ENCODE results near the gene PEPD.

PEPD gene

DNA sequence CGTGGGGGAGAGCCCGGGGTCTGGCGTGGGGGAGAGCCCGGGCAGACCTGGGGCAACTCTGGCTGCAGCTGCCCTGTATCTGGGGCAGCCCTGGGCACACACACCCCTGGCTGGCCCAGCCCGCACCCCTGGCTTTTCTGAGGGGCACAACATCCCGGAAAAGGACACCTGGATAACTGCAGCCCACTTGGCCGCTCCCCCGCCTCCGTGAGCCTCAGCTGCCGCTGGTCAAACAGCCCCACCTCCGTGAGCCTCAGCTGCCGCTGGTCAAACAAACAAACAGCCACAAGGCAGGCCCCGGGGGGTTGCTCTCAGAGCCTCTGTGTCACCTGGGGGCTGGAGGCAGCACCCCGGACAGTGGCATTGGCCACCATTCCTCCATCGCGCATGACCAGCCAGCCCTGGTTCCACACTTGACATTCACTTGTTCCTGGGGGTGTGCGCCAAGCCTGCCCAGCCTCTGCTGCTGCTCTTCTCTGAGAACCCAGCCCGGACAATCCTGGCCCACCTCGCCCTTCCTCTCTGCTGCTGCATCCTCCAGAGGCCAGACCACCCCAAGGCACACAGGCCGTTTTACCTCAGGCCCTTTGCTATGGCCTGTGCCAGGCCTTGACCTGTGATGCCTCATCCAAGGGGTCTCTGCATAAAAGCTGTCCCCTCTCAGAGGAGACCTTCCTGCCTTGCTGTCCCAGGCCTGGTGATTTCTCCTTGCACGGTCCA is 128.1 kb downstream of the PEPD start:
- no peak for DNase-seq

DNA sequence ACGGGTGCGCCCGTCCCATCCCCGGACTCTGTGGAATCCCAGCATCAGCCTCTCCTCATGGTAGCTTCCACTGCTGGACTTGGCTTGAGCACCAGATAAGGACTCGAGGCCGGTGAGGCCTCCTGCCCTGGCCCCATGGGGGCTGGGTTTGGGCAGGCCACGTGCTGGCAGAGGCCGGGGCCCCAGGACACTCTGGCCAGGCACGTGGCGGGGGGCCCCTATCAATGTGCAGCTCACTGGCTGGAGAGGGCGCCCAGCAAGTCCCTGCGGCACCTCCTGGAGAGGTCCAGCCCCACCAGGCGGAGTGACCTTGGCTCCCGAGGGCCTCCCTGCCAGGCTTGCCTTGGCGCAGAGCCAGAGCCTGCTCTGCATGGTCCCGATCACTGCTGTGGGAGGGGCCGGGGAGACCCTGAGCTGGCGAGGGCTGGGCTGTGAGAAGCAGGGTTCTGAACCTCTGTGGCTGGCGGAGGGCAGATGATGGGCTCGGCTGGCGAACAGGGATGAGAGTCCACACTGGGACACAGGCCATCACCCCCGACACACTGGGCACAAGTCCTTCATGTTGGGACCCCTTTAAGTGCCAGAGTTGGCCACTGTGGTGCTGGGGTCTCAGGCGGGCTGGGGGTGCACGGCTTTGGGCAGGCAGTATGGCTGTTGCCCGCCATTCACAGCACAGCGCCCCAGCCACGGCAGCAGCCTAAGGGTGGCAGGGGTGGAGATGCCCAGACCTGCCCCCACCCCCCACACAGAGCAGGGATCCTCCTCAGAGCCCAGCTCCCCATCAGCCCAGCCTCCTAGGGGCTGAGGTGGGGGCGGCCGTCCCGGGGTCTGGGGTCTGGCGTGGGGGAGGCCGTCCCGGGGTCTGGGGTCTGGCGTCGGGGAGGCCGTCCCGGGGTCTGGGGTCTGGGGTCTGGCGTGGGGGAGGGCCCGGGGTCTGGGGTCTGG is 129.0 kb downstream of the PEPD start:
- no peak for DNase-seq

GRCh38 chr19:33391631-33392249 is 129.9 kb downstream of the PEPD start:
- no peak for DNase-seq

- DNase-seq: no peak
Measured at GRCh38 chr19:33390908-33391630, 130.5 kb downstream of the PEPD start.

GRCh38 chr19:33390101-33390907 is 131.3 kb downstream of the PEPD start:
- DNase-seq: no peak

DNA sequence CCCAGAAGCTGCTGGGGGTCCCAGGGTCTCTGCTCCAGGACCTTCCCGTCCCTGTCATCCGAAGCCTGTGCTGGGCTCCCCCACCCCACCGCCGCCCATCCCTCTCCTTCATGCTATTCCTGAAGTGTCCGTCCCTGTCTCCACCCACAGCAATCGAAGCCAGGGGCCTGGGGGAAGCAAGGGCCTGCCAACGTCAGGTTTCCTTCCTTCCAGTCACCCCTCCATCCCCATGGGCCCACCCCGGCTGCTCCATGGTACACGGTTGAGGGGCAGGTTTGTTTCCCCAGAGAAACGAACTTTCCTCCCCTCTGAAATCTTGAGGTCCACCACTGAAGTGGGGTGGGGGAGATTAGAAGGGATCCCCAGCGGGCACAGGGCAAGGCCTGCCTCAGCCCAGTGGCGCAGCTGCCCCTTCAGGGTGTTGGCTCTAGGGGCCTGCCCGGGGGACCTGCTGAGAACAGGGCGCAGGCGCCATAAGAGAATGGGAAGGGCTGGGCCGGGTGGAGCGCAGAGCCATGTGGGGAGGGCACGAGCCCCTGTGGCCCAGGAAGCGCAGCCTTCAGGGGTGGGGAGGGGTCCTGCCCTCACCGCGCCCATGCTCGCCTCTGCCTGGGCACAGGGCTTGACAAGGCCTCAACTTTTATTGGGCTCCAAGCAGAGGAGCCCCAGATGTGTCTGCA is 132.0 kb downstream of the PEPD start:
- no peak for DNase-seq

DNA sequence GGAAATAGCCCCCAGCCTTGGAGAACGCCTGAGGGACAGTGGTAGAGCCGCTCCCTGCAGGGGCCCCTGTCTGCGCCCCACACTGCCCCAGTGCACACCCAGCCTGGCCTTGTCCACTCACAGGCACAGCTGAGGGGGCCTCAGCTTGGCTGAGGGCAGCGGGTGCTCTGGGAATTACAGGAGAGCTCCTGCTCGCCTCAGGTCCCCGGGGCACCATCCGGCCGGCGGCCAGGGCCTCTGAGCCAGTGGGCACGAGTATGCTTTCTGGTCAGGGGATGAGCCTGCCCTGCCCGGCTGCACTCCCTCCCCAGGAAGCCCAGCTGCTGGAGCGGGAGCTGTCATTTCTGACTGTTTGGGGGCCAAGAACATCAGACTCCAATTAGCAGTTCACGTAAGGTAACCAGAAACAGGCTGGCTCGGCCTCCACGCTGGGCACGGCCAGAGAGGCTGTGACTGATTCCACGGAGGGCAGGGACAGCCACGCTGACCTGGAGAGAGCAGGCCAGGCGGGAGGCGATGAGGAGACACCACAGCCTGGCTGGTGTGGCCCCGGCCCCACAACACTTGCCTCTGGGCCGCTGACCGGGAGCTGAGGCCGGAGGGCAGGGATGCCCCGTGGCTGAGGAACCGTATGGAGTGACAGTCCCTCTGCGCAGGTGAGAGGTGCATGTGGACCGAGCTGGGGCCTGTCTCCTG is 132.7 kb downstream of the PEPD start:
- DNase-seq: no peak

GRCh38 chr19:33388231-33388724 is 133.3 kb downstream of the PEPD start:
- no peak for DNase-seq

DNA sequence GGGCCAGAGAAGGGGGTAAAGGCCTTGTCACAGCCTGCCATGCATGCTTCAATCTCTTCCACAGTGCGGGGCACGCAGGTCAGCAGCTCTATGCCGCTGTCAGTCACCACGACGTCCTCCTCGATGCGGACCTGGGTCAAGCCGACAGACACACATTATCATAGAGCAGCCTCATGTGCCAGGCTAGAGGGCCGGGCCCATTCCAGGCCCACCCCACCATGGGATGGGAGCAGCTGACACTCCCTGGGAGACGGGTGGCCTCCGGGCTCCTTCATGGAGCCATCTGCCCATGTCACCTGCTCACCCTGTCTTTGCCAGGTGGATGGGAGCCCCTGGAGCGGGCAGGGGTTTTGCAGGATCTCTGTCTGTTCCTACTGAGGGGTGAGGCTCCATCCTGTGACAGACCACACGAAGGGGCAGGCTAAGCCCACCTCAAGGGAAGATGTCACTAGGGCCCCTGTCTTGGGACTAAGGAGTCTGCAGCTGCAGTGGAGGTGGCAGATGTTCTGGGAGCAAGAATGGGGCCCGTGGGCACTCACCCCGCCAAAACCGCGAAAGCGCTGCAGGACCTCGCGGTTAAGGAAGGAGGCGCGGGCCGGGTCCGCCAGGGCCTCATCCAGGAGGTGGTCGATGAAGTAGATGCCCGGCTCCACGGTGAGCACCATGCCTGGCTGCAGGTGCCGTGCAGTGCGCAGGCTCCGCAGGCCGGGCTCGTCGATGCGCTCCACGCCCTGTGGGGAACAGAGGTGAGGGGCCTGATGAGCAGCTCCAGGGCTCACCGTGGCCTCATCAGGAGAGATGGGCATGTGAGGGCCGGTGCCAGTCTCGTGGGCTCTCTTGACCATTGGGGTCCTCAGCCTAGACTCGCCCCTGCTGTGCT is 134.0 kb downstream of the PEPD start:
- DNase-seq: no peak

GRCh38 chr19:33386361-33386858 is 135.2 kb downstream of the PEPD start:
- DNase-seq: no peak

GRCh38 chr19:33385956-33386355 is 135.6 kb downstream of the PEPD start:
- DNase-seq: no peak

- DNase-seq: no peak
Measured at GRCh38 chr19:33384983-33385382, 136.6 kb downstream of the PEPD start.

DNA sequence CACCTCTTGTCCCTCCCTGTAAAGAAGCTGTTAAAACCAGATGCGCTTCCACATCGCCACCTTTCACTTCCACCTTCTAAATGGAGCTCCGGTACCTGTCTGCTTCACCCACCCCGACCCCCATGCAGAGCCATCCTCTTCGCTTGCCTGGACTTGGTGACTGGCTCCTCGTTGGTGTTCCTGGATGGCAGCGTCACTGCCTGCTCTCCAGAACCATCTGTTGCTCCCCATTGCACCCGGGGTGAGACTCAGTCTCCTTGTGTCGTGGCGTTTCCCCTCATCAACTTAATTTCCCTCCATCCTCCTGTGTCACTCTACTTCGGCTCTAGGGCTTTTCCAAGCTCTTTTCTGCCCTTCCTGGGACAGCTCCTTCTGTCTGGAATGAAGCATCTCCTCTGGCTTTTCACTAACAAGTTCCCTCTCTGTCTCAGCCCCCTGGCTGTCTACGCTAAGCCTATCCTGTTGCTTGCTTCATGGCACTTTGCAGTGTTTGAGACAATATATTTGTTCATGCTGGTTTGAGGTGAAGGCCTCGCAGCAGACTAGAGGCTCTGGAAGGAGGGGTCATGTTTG is 137.8 kb downstream of the PEPD start:
- DNase-seq: no peak

- no peak for DNase-seq
Measured at GRCh38 chr19:33382982-33383381, 138.6 kb downstream of the PEPD start.

GRCh38 chr19:33382006-33382405 is 139.6 kb downstream of the PEPD start:
- DNase-seq: no peak

DNA sequence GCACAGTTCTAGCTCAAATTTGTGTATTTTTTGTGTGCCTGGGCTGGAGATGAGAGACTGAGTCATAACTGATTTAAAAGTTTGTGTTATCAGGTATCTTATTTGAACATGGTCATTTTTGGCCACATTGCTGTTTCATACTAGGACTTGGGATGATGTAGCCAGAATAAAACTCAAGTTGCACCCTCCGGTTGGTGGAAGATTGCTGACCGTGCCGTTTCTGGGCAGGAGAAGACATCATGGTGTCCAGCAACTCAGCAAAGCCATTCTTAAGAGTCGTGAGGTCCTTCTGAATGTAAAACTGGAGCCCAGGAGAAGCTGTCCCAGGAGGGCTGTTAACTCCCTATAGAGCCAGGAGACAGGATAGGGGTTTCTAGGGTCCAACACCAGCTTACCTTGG is 140.5 kb downstream of the PEPD start:
- no peak for DNase-seq

- DNase-seq: no peak
Measured at GRCh38 chr19:33379151-33379829, 142.3 kb downstream of the PEPD start.
